Cerebellar nuclear complex (tissue), 1 donor: ENCODE measurements around the gene STK17B.

ENCODE experiments used
- DNase-seq, 2 experiments: peaks; one replicate each; lab custom pipeline; 2025; lab: John Stamatoyannopoulos, UW

STK17B gene

DNA sequence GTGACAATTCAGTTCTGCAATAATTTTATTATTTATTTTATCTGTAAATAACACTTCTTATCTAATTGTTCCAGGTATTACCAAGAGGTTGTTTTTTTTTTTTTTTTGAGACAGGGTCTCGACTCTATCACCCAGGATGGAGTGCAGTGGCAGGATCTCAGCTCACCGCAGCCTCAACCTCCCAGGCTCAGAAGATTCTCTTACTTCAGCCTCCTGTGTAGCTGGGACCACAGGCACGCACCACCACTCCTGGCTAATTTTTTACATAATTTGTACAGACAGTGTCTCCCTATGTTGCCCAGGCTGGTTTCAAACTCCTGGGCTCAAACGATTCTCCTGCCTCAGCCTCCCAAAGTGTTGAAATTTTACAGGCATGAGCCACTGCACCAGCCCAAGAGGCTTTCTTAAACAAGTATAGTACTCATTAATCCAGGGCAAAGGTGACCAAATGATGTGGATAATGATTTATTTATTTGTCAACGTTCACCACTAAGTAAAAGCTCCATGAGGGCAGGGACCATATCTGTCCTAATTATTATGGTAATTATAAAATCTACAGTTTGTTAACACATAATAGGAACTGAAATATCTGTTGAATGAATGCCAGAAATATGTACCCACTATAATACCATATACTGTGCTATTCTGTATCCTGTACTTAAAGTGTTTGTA is 12.0 kb downstream of the STK17B start:
- DNase-seq = no peak

DNA sequence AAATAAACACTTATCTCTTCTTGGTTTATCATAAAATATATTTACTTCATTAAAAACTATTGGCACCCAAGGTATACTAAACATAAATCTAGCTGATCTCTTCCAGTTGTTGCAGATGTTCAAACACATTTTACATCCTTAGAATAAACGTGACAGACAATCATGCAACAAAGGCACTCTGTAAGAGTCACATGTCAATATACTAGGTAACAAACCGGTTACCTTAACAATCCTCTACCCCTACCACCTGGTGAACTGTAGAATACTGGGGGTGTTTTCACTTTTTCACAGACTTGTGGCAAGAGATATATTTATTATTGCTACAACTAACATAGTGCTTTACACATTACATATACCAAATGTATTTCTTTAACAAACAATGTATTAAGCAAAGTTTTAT is 15.8 kb downstream of the STK17B start:
- no peak for DNase-seq

DNA sequence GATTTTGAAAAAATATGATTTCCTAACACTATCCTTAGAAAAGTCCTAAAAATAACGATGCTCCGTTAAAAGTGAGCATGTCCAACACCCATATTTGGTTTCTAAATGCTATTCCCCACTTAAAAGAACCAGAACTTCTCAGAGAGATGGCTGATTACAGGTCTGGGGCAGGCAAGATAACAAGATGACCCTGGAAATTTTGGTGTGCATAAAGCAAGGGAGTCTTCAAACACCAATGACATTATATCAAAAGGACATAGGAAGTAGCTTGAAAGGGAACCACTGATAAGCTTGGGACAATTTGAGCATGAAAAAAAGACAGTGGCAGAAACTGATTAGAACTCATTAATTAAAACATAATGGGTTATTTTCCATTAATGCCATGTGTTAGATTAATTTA is 17.9 kb downstream of the STK17B start:
- DNase-seq = no peak

DNA sequence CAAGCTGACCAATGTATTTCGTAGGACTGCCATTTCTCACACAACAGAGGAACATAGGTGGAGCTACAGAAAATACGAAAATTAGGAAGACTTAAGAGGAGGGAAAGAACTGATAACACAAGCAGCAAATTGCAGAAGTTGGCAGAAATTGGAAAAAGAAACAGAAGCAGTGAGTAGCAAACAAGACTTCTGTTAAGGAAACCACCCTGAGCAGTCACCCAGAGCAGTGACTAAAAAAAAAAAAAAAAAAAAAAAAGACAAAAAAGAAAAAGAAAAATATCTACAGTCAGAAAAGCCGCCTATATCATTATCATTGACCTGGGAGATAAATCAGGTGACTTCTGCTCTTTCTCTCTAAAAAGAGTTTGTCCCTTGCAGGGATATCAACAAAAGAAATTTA is 21.4 kb downstream of the STK17B start:
- DNase-seq = no peak

GRCh38 chr2:196148736-196149135 is 22.6 kb downstream of the STK17B start:
- no peak for DNase-seq

DNA sequence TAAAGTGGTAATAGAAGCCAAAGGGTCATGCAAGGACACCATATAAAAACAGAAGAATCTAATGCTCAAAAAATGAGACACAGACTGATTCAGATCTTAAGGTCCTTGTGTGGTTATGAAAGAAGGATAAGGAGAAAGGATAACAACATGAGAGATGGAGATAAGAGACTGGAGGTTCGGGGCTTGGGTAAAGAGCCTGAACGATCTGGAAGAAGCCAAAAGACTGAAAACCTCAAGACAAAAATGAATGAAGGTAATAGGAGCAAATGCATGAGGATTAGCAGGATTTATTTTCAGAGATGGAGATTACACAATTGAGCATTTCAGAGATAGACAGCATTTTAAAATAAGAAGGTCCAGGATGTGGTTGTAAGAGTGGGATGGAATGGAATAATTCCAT is 26.1 kb downstream of the STK17B start:
- DNase-seq = no peak

DNA sequence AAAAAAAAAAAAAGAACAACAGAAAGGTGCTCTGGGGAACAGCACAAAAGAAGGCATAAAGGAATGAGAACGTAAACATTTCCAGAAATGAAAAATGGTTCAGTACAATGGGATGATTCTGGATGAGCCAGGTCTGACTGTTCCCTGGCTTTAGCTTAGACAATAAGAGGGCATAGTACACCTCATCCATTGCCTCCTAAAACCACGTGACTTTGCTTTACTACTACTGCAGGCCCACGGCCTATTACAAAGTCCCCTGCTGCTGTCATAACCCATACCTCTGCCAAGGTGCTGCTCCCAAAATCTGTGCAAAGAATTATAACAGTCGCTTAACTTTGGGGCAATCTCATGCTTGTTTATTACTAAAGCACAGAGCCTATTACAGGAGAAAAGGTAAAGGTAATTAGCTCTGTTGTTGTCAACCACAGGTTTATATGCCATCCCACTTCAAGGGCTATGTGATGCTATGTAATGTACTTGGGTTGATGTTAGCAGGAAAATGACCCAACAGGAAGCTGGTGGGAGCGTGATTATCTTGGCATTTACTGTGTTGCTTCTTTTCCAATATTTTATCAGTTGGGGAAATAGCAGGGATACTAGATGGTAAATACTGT is 26.8 kb downstream of the STK17B start:
- no peak for DNase-seq

GRCh38 chr2:196143730-196144131 is 27.6 kb downstream of the STK17B start:
- DNase-seq = no peak

- no peak for DNase-seq
Measured at GRCh38 chr2:196142825-196143224, 28.6 kb downstream of the STK17B start.

- DNase-seq = no peak
Measured at GRCh38 chr2:196140213-196140612, 31.2 kb downstream of the STK17B start.

DNA sequence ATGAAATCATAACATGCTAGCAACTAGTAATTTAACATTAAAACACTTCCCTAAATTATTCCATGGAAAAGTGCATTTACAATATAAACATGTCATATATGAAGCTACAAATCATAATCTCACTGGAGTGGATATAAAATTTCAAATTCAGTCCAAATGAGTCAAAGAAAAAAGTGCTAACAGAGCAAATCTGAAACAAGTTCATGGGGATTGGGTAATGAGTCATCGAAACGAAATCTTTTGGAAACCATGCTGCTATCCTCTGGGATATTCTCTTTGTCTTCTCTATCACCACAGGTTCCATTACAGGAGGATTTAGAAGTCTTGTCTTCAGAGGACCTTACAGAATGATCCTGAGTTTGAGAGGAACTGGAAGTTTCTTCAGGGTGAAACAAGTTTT is 34.1 kb downstream of the STK17B start:
- no peak for DNase-seq

- DNase-seq = no peak
Measured at GRCh38 chr2:196136151-196136550, 35.2 kb downstream of the STK17B start.

DNA sequence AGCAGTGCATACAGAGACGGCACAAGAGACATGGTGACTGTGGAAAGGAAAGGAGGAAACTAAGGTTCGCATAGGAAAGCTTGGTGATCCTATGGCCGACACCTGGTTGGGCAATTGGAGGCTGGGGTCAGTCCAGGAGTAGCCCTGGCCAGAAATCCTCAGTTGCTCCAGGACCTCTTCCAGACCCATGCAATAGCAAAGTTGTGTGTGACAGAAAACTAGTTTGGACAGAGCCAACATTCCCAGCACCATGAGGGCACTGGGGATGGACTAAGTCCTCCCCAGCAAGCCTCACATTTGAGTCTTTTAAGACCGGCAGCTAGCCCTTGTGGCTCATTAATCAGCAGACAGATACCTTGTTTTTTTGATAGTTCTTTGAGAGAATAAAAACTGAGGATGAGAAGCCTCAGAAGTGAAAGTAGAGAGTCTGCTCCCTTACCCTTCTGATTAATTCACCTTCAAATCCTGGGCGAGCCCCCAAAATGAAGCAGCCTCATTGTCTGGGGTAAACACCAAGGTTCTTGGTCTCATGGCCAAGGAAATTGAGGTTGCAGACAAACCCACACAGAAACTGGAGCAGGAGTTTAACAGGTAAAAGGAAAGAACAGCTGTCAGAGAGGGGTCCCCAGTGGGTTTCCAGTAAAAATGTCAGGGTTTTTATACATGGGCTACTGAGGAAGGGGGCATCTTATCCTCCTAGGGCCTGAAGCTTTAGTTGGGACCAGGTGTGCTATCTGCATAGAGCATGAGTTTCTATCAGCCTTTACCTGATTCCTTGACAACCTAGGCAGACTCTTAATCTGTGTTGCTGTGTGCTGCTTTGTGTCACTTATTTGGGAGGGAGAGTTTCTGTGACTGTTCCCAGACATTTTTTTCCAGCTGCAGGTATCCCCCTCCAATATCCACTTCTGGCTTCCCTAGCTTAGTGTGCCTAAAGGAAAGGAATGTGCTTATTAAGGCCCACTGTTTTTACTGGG is 39.1 kb downstream of the STK17B start:
- DNase-seq = no peak

- no peak for DNase-seq
Measured at GRCh38 chr2:196131384-196131937, 39.9 kb downstream of the STK17B start.

GRCh38 chr2:196130039-196130825 is 41.1 kb downstream of the STK17B start:
- DNase-seq = no peak

- DNase-seq = no peak
Measured at GRCh38 chr2:196128749-196129148, 42.6 kb downstream of the STK17B start.

GRCh38 chr2:196125596-196125995 is 45.8 kb downstream of the STK17B start:
- no peak for DNase-seq

DNA sequence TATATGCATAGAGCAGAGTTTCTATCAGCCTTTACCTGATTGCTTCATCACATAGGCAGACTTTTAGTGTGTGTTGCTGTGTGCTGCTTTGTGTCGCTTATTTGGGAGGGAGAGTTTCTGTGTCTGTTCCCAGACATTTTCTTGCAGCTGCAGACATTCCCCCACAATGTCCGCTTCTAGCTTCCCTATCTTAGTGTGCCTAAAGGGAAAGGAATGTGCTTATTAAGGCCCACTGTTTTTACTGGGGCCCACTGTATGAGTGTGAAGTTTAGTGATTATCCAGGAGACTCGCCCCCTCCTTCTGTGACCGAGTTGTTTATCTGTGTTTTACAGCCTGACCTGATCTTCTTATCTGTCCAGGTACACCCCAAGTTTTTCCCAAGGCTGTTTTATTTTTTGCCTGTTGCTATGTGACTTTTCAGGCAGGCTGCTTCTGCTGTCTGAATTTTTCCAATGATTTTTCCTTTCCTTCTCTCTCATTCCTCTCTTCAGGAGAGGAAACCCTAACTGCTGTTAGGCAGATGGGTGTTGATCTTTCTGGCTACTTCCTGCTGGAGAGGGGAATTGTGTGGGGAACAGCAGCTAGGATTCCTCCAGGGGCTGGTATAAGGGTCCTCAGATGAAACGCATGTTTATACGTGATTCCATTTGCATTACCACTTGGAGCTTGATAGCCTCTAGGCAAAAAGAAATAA is 47.6 kb downstream of the STK17B start:
- no peak for DNase-seq

- DNase-seq = no peak
Measured at GRCh38 chr2:196119926-196120325, 51.5 kb downstream of the STK17B start.

DNA sequence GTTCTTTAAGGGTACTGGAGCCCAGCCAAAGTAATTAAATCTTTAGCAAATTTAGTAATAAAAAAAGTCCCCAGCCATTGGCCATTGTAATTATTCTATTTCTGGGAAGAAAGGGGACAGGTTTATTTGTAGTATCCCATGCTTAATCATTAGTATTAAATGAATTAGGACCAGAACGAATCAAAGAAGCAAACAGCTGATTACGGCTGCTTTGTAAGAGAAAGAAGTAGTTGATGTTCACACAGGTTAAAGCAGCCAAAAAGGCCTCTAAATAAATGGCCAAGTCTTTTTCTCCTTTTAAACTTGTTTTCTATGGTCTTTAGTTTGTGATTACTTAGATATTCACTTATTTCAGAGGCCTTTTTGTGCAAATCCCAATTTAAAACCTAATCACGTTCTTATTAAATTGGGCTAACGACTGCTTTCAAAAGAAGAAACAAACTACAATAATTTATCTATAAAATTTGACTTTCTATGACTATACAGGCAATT is 54.1 kb downstream of the STK17B start:
- no peak for DNase-seq
